Osteoblast (primary cell): ENCODE data around the gene SGPP2. TPM values are rescaled to one million over a fixed set of nuclear protein-coding genes. Genes with fewer than 3 reads are reported as not detected.

Experiments
- DNase-seq: peaks from one replicate; pipeline ENCODE4 v3.0.0; 2011; ENCODE audit warnings: low spot score, mixed read lengths; ENCODE audit not compliant: insufficient read length; ENCODE audit errors: missing footprints
- H2AFZ ChIP-seq: 2 replicates; pipeline ENCODE4 v1.6.0; 2011; ENCODE audit warnings: mild to moderate bottlenecking, low read length
- H3K27ac ChIP-seq: 2 replicates; pipeline ENCODE4 v1.5.1; 2011; ENCODE audit warnings: mild to moderate bottlenecking, low read depth, low read length, moderate library complexity
- H3K27me3 ChIP-seq: 2 replicates; pipeline ENCODE4 v1.6.0; 2012; ENCODE audit warnings: mild to moderate bottlenecking, control low read depth, inconsistent platforms, low read length, moderate library complexity; ENCODE audit not compliant: insufficient read depth
- H3K36me3 ChIP-seq: 2 replicates; pipeline ENCODE4 v1.5.1; 2011; ENCODE audit warnings: mild to moderate bottlenecking, low read length, control low read depth, moderate library complexity; ENCODE audit not compliant: insufficient read depth
- H3K4me1 ChIP-seq: 2 replicates; pipeline ENCODE4 v1.5.1; 2011; ENCODE audit warnings: mild to moderate bottlenecking, low read length, control low read depth, moderate library complexity; ENCODE audit not compliant: insufficient read depth
- H3K4me2 ChIP-seq: 2 replicates; pipeline ENCODE4 v1.6.0; 2011; ENCODE audit warnings: mild to moderate bottlenecking, low read length; ENCODE audit not compliant: insufficient read depth
- H3K4me3 ChIP-seq: fragments of 200-600 bp; sonication (generic); 3 replicates; pipeline ENCODE4 v1.5.1; 2012; ENCODE audit warnings: mild to moderate bottlenecking, low read length, inconsistent platforms; ENCODE audit not compliant: insufficient read depth
- H3K79me2 ChIP-seq: 2 replicates; pipeline ENCODE4 v1.6.0; 2012; ENCODE audit warnings: mild to moderate bottlenecking, low read length, control low read depth, inconsistent platforms; ENCODE audit not compliant: insufficient read depth
- H3K9me3 ChIP-seq: 2 replicates; pipeline ENCODE4 v1.5.1; 2011; ENCODE audit warnings: low read depth, low read length, control low read depth
- H4K20me1 ChIP-seq: 2 replicates; pipeline ENCODE4 v1.6.0; 2012; ENCODE audit warnings: mild to moderate bottlenecking, low read length, control low read depth; ENCODE audit not compliant: insufficient read depth
- CTCF ChIP-seq: IDR thresholded peaks from 2 replicates; pipeline ENCODE4 v1.5.1; 2011; ENCODE audit warnings: mild to moderate bottlenecking, low read depth, low read length, moderate library complexity; ENCODE audit errors: extremely low read depth
- total RNA-seq: library from RNA; depleted of rRNA; stranded (reverse); fragments of >200 nt; gene quantifications from 2 replicates; pipeline ENCODE4 v1.2.3, GENCODE V29; 2012

Gene SGPP2
- total RNA-seq, 1 donor, result not detected

DNA sequence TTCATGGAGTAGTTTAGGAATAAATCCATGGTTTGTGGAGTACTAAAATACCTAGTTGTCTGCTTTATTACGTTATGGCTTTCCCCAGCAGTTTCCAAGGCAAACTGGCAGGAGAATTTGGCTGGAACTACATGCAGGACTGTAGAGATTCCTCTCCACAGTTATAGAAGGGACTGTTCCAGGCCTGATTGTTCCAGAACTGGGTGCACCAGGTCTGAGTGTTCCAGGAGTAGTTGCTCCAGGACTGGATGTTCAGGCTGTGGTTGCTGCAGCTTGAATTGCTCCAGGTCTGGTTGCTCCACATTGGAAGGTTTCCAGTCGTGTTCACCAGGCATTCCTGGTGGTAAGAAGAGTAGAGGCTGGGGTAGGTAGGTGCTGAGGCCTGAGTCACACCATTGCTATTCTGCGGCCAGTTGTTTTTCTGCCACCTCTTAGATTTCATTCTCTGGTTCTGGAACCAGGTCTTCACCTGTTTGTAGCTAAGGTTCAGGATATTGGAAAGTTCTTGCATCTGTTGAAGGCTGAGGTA lies 28.1 kb downstream of the SGPP2 start:
- Histone ChIP-seq H3K4me1 (no peaks in the 10 kb centered on the region), H3K27me3 (no peaks in the 10 kb centered on the region), H3K9me3 (no peaks in the 10 kb centered on the region), H3K79me2 (no peaks in the 10 kb centered on the region), H3K4me2 (no peak overlapping the region), H3K4me3 (no peak overlapping the region), H4K20me1 (no peaks in the 10 kb centered on the region), H2AFZ (no peak overlapping the region), H3K36me3 (no peaks in the 10 kb centered on the region), H3K27ac (no peak overlapping the region)
- TF ChIP-seq CTCF, result no peak
- DNase-seq, result no peak

DNA sequence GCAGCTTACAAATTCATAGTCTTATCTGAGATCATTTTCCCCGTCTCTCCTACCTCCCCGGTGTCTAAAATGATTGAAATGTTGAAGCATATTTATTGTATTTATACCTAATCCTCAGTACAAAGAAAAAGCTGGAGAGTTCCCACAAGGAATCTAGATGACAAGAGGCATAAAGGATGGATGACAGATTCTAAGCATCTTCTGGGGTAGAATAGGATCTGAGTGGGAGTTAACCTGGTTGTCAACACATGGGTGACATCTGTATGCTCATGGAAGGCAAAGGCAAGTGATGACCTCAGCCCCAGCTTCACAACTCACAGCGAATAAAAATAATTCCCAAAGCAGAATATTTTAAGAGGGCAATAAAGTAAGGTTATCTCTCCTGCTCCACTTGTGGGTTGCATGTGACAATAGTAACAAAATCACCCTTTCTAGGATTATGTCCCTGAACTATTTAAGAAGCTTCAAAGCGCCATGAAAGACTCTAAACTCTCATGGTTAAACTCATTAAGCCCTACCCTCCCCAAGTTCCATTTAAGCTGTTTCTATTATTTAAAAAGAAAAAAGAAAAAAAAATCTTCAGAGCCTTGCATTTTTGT lies 32.2 kb downstream of the SGPP2 start:
- H3K36me3 ChIP-seq, result no peaks in the 10 kb centered on the region
- no peaks in the 10 kb centered on the region for H3K9me3 ChIP-seq
- DNase-seq, result no peak
- no peak overlapping the region for H3K4me2 ChIP-seq
- H4K20me1 ChIP-seq, result no peaks in the 10 kb centered on the region
- H3K79me2 ChIP-seq, result no peaks in the 10 kb centered on the region
- H2AFZ ChIP-seq, result no peak overlapping the region
- no peaks in the 10 kb centered on the region for H3K4me1 ChIP-seq
- no peaks in the 10 kb centered on the region for H3K27me3 ChIP-seq
- H3K4me3 ChIP-seq, result no peak overlapping the region
- H3K27ac ChIP-seq, result no peak overlapping the region
- no peak for TF ChIP-seq CTCF

DNA sequence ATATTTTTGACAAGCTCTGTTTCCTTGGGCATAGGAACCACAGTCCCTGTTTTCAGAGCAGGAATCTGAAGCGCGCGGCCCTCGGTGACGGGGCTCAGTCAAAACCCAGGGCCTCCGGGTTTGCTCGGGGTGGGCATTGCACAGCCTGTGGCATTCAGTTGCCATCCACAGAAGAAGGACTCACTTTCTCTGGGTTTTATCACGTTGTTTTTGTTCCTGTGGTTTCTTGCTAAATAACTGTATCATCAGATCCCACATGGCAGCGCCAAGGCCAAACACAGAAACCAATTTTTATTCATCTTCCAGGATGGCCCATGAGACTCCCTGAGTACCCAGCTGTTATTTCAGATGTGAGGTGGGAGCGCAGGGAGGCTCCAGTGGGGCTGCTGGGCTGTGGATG lies 35.6 kb downstream of the SGPP2 start:
- no peaks in the 10 kb centered on the region for H3K27me3 ChIP-seq
- no peak overlapping the region for H3K27ac ChIP-seq
- H3K4me3 ChIP-seq, result no peak overlapping the region
- H3K79me2 ChIP-seq, result no peaks in the 10 kb centered on the region
- no peak for DNase-seq
- H3K4me2 ChIP-seq, result no peak overlapping the region
- H2AFZ ChIP-seq, result no peak overlapping the region
- no peak for TF ChIP-seq CTCF
- H4K20me1 ChIP-seq, result no peaks in the 10 kb centered on the region
- H3K4me1 ChIP-seq, result no peaks in the 10 kb centered on the region
- no peaks in the 10 kb centered on the region for H3K36me3 ChIP-seq
- H3K9me3 ChIP-seq, result no peaks in the 10 kb centered on the region

DNA sequence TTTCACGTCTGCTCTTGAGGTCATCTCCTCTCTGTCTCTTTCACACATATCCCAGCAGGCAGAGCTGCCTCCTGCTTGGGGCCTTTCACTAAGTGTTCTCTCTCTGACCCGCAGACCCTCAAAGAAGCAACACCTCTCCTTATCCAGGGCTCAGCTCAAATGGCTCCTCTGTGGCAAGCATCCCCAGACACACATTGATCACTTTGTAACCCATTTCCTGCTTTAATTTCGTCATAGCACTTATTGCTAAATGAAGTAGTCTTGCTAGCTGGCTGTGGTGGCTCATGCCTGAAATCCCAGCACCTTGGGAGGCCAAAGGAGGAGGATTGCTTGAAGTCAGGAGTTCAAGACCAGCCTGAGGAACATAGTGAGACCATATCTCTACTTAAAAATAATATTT lies 41.4 kb downstream of the SGPP2 start:
- DNase-seq, result peak; percentile 13
- H3K9me3 ChIP-seq, result no peaks in the 10 kb centered on the region
- H3K27me3 ChIP-seq, result no peaks in the 10 kb centered on the region
- no peaks in the 10 kb centered on the region for H3K36me3 ChIP-seq
- H3K79me2 ChIP-seq, result no peaks in the 10 kb centered on the region
- H3K27ac ChIP-seq, result no peak overlapping the region
- no peak for TF ChIP-seq CTCF
- H3K4me2 ChIP-seq, result no peak overlapping the region
- no peak overlapping the region for H3K4me3 ChIP-seq
- no peaks in the 10 kb centered on the region for H4K20me1 ChIP-seq
- H3K4me1 ChIP-seq, result no peaks in the 10 kb centered on the region
- no peak overlapping the region for H2AFZ ChIP-seq
